ENCODE results near the gene PLIN4. TPM values are rescaled to one million over a fixed set of nuclear protein-coding genes. Genes with fewer than 3 reads are reported as not detected.

Gene PLIN4
- polyA plus RNA-seq, 1 donor = 1.8 TPM

DNA sequence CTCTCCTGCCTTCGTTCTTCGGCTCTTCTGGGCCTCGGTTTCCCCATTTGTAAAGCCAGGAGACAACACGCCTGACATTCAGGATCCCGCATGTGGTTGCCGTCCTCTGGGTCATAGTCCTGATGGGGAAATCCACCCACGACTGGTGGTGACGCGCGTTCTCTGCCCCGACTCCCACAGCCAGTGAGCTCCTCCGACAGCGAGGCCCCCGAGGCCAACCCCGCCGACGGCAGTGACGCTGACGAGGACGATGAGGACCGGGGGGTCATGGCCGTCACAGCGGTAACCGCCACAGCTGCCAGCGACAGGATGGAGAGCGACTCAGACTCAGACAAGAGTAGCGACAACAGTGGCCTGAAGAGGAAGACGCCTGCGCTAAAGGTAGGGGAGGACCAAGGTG is 29.8 kb downstream of the PLIN4 start:
- WGBS (ENCODE audit: insufficient coverage, low lambda C conversion rate) = 100% methylated on average over 6 of the region's 29 CpGs
- H3K4me1 ChIP-seq (ENCODE audit: control insufficient read depth, insufficient read depth, low read length) = no peaks in the 10 kb centered on the region
- H3K27me3 ChIP-seq (ENCODE audit: control insufficient read depth, insufficient read depth, low read length) = no peaks in the 10 kb centered on the region
- DNase-seq = no peak
- peaks cover 35% of the 10 kb centered on the region for H3K36me3 ChIP-seq (ENCODE audit: control insufficient read depth, insufficient read depth, low read length)
- H3K4me3 ChIP-seq (ENCODE audit: low read length) = no peak overlapping the region
- peaks cover 5% of the 10 kb centered on the region for H3K9me3 ChIP-seq (ENCODE audit: control insufficient read depth, low read depth, low read length)
- no peak overlapping the region for H3K27ac ChIP-seq (ENCODE audit: low read length)

DNA sequence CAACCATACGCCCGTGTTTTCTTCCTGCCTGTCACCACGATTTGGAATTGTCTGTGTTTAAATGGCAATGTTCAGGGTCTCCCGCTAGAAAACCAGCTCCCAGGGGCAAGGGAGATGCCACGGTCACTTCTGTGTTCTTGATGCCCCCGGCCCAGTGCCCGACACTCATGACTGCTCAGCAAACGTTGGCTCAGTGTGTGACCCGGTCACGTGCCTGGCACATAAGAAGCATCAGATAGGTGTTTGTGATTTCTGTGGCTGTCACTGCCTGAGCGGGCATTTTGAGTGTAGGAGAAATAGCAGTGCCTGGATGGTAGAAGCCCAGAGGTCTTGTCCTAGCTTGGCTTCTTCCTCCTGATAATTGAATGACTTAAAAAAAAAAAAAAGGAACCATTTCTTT is 30.7 kb downstream of the PLIN4 start:
- no peaks in the 10 kb centered on the region for H3K27me3 ChIP-seq (ENCODE audit: control insufficient read depth, insufficient read depth, low read length)
- peaks cover 2% of the 10 kb centered on the region for H3K9me3 ChIP-seq (ENCODE audit: control insufficient read depth, low read depth, low read length)
- no CpG with 5 or more reads among the region's 11 CpGs for WGBS (ENCODE audit: insufficient coverage, low lambda C conversion rate)
- no peak for DNase-seq
- H3K4me1 ChIP-seq (ENCODE audit: control insufficient read depth, insufficient read depth, low read length) = no peaks in the 10 kb centered on the region
- H3K4me3 ChIP-seq (ENCODE audit: low read length) = no peak overlapping the region
- H3K36me3 ChIP-seq (ENCODE audit: control insufficient read depth, insufficient read depth, low read length) = peaks cover 29% of the 10 kb centered on the region
- H3K27ac ChIP-seq (ENCODE audit: low read length) = no peak overlapping the region

DNA sequence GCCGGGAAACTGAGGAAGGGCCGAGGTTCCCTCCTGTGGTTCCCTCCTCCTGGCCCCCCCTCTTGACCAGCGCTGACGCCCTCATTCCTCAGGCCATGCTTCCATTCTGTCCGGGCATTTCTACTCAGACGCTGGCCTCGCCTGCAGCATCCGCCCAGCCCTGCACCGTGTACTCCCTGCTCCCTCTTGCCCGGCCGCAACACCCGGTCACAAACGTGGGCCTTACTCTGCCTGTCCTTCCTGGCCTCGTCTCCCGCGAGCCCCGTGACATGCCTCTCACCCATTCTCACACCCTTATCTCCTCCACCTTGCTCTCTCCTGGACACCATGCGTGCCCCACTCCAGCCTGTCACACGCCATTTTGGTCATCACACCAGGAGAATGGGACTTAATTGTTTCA is 34.9 kb downstream of the PLIN4 start:
- Histone ChIP-seq H3K4me1 (ENCODE audit: control insufficient read depth, insufficient read depth, low read length) (no peaks in the 10 kb centered on the region), H3K4me3 (ENCODE audit: low read length) (no peak overlapping the region), H3K36me3 (ENCODE audit: control insufficient read depth, insufficient read depth, low read length) (peaks cover 21% of the 10 kb centered on the region), H3K27me3 (ENCODE audit: control insufficient read depth, insufficient read depth, low read length) (no peaks in the 10 kb centered on the region), H3K9me3 (ENCODE audit: control insufficient read depth, low read depth, low read length) (no peaks in the 10 kb centered on the region), H3K27ac (ENCODE audit: low read length) (no peak overlapping the region)
- DNase-seq = no peak
- 91% methylated on average over 9 of the region's 19 CpGs for WGBS (ENCODE audit: insufficient coverage, low lambda C conversion rate)

DNA sequence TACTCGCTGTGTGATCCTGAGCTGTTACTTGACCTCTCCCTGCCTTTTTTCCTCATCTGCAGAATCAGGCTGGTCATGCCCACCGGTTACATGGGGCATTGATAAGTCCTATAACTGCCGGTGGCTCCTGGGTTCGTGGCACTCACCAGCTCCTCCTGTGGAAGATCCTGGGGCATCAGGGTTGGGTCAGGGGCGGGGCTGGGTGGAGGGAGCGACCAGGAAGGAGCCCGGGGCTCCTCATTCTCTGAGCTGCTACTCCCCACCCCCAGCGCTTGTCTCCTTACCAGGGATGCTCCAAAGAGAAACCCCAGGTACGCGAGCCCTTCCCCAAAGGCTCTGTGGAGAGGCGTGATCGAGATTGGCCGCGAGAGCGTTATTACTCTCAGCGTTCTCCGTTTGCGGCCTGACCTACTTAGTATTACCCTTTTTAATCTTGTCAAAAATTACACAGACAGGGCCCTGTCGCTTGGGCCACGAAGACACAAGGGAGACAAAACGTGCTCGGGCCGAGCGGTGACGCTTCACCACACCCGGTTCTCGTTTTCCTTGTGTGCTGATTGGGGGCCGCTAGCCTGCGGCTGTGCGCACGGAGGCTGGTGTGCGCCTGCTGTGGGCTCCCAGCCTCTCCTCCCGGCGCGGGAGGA is 35.4 kb downstream of the PLIN4 start:
- DNase-seq = no peak
- Histone ChIP-seq H3K27me3 (ENCODE audit: control insufficient read depth, insufficient read depth, low read length) (no peaks in the 10 kb centered on the region), H3K9me3 (ENCODE audit: control insufficient read depth, low read depth, low read length) (no peaks in the 10 kb centered on the region), H3K4me3 (ENCODE audit: low read length) (no peak overlapping the region), H3K36me3 (ENCODE audit: control insufficient read depth, insufficient read depth, low read length) (peaks cover 18% of the 10 kb centered on the region), H3K27ac (ENCODE audit: low read length) (no peak overlapping the region), H3K4me1 (ENCODE audit: control insufficient read depth, insufficient read depth, low read length) (no peaks in the 10 kb centered on the region)
- no CpG with 5 or more reads among the region's 35 CpGs for WGBS (ENCODE audit: insufficient coverage, low lambda C conversion rate)

GRCh38 chr19:4477034-4477801 is 41.1 kb downstream of the PLIN4 start:
- H3K4me1 ChIP-seq (ENCODE audit: control insufficient read depth, insufficient read depth, low read length) = peaks cover 11% of the 10 kb centered on the region
- no peak overlapping the region for H3K27ac ChIP-seq (ENCODE audit: low read length)
- no CpG with 5 or more reads among the region's 16 CpGs for WGBS (ENCODE audit: insufficient coverage, low lambda C conversion rate)
- H3K9me3 ChIP-seq (ENCODE audit: control insufficient read depth, low read depth, low read length) = no peaks in the 10 kb centered on the region
- DNase-seq = no peak
- H3K27me3 ChIP-seq (ENCODE audit: control insufficient read depth, insufficient read depth, low read length) = no peaks in the 10 kb centered on the region
- H3K36me3 ChIP-seq (ENCODE audit: control insufficient read depth, insufficient read depth, low read length) = peaks cover 34% of the 10 kb centered on the region
- H3K4me3 ChIP-seq (ENCODE audit: low read length) = no peak overlapping the region

DNA sequence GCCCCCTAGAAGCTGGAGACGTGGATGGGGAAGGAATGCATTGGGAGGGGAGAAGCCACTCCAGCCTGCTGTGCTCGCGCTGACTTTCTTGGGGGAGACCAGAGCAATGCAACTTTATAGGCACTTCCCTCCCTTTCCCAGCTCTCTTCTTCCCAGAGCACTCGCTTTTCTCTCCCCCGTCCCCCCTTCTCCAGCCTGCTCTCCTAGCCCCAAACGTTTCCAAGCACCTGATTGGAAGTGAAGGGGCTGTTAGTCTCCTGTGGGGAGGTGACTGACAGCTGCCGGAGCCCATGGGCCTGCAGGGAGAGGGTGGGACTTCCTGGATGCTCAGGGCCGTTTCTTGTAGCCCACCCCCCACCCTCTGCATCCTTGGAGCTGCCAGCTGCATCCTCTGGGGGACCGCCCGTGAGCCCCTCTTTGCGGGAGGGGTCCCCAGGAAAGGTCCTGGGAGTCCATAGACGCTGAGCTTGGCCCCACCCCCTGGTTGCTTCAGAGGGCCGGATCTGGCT is 43.7 kb downstream of the PLIN4 start:
- no CpG with 5 or more reads among the region's 13 CpGs for WGBS (ENCODE audit: insufficient coverage, low lambda C conversion rate)
- Histone ChIP-seq H3K27me3 (ENCODE audit: control insufficient read depth, insufficient read depth, low read length) (no peaks in the 10 kb centered on the region), H3K4me1 (ENCODE audit: control insufficient read depth, insufficient read depth, low read length) (peaks cover 11% of the 10 kb centered on the region), H3K9me3 (ENCODE audit: control insufficient read depth, low read depth, low read length) (no peaks in the 10 kb centered on the region), H3K36me3 (ENCODE audit: control insufficient read depth, insufficient read depth, low read length) (peaks cover 31% of the 10 kb centered on the region), H3K27ac (ENCODE audit: low read length) (no peak overlapping the region), H3K4me3 (ENCODE audit: low read length) (peak overlapping the region; percentile 35)
- peak in 1 of 2 donors; percentile 37 for DNase-seq

- WGBS (ENCODE audit: insufficient coverage, low lambda C conversion rate) = no CpG with 5 or more reads among the region's 23 CpGs
- Histone ChIP-seq H3K36me3 (ENCODE audit: control insufficient read depth, insufficient read depth, low read length) (peaks cover 27% of the 10 kb centered on the region), H3K9me3 (ENCODE audit: control insufficient read depth, low read depth, low read length) (no peaks in the 10 kb centered on the region), H3K27ac (ENCODE audit: low read length) (no peak overlapping the region), H3K4me3 (ENCODE audit: low read length) (peak overlapping the region; percentile 35), H3K27me3 (ENCODE audit: control insufficient read depth, insufficient read depth, low read length) (no peaks in the 10 kb centered on the region), H3K4me1 (ENCODE audit: control insufficient read depth, insufficient read depth, low read length) (peaks cover 11% of the 10 kb centered on the region)
- DNase-seq = no peak
Measured at GRCh38 chr19:4473763-4474513, 44.3 kb downstream of the PLIN4 start.

- Histone ChIP-seq H3K9me3 (ENCODE audit: control insufficient read depth, low read depth, low read length) (no peaks in the 10 kb centered on the region), H3K4me1 (ENCODE audit: control insufficient read depth, insufficient read depth, low read length) (peaks cover 11% of the 10 kb centered on the region), H3K36me3 (ENCODE audit: control insufficient read depth, insufficient read depth, low read length) (peaks cover 22% of the 10 kb centered on the region), H3K4me3 (ENCODE audit: low read length) (peak overlapping the region; percentile 70), H3K27ac (ENCODE audit: low read length) (no peak overlapping the region), H3K27me3 (ENCODE audit: control insufficient read depth, insufficient read depth, low read length) (no peaks in the 10 kb centered on the region)
- no peak for DNase-seq
- no CpG with 5 or more reads among the region's 25 CpGs for WGBS (ENCODE audit: insufficient coverage, low lambda C conversion rate)
Measured at GRCh38 chr19:4473011-4473762, 45.1 kb downstream of the PLIN4 start.

GRCh38 chr19:4472174-4472974 is 45.9 kb downstream of the PLIN4 start, which contains the start of gene HDGFL2:
Gene HDGFL2 (plus strand): TSS chr19:4472297. CDS start chr19:4472351, 54 bp downstream.
- Histone ChIP-seq H3K36me3 (ENCODE audit: control insufficient read depth, insufficient read depth, low read length) (peaks cover 19% of the 10 kb centered on the region), H3K4me3 (ENCODE audit: low read length) (peak within 1 kb of the TSS; percentile 70), H3K4me1 (ENCODE audit: control insufficient read depth, insufficient read depth, low read length) (peaks cover 11% of the 10 kb centered on the region), H3K27me3 (ENCODE audit: control insufficient read depth, insufficient read depth, low read length) (no peaks in the 10 kb centered on the region), H3K27ac (ENCODE audit: low read length) (peak within 1 kb of the TSS; percentile 92), H3K9me3 (ENCODE audit: control insufficient read depth, low read depth, low read length) (no peaks in the 10 kb centered on the region)
- peak in 1 of 2 donors; percentile 14 for DNase-seq
- no CpG with 5 or more reads among the region's 71 CpGs for WGBS (ENCODE audit: insufficient coverage, low lambda C conversion rate)
